GM21717 (cell line): Measurements from ENCODE around the gene EPHX1.
A peak's percentile ranks its signal among the peaks of the same experiment; 100 is the strongest.
"Not testable (repeated sequence)": the region's sequence is repeated elsewhere in the genome, so short reads cannot be mapped to it uniquely, and the experiment has no call there.

Source experiments
- ATAC-seq: cut with Tn5 transposase; IDR thresholded peaks from one replicate; pipeline ENCODE4 v1.9.1; 2021; ENCODE audit warnings: mild to moderate bottlenecking, moderate library complexity; ENCODE audit not compliant: unreplicated experiment

EPHX1 gene

DNA sequence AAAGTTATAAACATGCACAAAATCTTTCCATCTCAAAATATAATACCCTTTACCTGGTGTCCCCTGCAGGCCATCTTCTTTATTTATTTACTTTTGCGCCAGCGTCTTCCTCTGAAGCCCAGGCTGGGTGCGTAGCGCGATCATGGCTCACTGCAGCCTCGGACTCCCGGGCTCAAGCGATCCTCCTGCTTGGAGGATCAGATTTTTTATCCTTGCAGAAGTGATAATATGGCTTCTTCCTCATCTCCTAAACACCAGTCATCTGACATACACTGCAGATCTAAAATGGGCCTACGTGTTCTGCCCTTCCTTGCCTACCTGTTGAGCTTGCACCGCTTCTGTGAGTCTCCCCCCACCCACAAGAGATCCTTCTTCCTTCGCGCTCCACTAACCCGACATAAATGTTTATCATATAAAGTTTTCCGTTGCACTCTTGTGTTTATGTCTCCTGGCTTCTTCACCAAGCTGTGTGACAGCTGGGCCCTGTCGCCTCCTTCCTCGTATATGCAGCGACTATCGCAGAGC is 32.8 kb upstream of the EPHX1 start:
- no peak for ATAC-seq

DNA sequence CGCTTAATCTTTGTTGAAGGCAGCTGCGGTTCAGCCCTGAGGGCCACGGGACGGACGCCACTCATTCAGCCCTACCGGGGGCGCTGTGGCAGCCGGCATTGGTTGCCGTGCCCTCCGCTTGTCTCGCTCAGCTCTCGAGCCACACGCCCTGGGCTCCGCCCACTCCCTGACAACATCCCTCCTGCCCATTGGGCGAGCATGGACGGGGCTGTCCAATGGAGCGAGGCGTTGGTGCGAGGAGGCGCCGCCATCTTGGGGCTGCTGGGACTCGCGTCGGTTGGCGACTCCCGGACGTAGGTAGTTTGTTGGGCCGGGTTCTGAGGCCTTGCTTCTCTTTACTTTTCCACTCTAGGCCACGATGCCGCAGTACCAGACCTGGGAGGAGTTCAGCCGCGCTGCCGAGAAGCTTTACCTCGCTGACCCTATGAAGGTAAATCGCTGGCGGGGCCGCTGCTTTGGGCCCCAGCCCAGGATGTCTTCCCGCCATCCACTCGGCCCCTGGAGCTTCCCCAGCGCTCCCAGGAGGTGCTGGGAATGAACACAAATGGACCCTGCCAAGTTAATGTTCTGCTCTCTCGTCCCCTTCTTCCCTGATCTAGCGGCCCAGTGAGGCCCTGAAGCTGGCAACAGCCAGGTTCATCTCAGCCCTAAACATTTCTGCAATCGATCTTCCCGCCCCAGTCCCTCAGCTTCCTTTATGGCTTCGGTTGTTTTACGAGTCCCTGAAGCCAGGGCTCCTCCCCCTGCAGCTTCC is 32.2 kb upstream of the EPHX1 start, which contains the start of gene SRP9:
Gene SRP9, plus strand, starts transcription at position 244 of the 754 bp plus-strand sequence. Its CDS starts 115 bp downstream, at position 359.
- peak; percentile 99 for ATAC-seq

DNA sequence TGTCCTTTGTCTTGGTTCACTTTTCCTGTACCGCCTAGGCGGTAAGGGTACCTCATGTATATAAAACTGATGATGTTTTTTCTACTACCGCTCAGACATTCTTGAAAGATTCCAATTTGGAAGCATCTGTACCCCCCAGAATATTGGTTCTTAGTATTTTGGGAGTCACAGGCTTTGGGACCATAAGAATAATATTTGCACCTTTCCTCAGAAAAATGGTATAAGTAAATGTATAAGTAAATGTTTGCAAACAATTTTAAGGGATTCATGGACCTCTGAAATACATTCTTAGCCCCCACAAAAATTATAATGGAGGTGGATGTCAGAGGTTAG is 31.6 kb upstream of the EPHX1 start:
- ATAC-seq = no peak

DNA sequence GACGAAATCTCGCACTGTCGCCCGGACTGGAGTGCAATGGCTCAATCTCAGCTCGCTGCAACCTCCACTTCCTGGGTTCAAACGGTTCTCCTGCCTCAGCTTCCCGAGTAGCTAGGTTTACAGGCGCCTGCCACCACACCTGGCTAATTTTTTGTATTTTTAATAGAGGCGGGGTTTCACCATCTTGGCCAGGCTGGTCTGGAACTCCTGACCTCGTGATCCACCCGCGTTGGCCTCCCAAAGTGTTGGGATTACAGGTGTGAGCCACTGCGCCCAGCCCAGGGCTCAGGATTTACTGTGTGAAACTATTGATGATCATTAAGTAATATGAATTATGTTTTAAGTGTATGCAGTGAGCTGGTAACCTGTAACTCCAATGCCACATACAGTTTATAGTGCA is 30.8 kb upstream of the EPHX1 start:
- not testable (repeated sequence) for ATAC-seq

DNA sequence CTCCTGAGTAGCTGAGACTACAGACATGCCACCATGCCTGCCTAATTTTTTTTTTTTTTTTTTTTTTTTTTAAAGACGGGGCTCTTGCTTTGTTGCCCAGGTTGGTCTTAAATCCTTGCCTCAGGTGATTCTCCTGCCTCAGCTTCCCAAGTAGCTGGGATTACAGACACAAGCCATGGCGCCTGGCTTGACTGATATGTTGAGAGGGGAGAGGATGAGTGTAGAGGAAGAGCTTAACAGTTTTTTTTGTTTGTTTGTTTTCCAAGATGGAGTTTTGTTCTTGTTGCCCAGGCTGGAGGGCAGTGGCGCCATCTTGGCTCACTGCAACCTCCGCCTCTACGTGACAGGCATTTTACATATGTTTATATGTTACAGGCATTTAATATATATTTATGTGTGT is 29.8 kb upstream of the EPHX1 start:
- ATAC-seq = no peak

DNA sequence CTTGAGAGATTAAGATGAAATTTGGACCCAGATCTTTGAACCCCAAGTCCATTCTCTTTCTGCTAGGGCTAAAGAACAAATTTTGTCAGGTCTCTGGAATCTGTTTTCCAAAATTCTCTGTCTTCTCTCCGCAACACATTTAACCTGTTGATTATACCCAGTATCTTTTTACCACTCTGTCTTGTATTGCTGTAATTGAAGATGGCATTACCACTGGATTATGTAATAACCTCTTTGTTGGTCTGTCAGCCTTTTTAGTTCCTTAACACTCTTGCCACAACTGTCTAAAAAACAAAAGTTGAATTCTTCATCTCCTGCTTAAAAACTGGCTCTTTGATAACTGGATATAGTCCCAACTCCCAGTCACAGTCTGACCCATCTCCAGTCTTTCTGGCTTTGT is 29.3 kb upstream of the EPHX1 start:
- ATAC-seq = no peak

DNA sequence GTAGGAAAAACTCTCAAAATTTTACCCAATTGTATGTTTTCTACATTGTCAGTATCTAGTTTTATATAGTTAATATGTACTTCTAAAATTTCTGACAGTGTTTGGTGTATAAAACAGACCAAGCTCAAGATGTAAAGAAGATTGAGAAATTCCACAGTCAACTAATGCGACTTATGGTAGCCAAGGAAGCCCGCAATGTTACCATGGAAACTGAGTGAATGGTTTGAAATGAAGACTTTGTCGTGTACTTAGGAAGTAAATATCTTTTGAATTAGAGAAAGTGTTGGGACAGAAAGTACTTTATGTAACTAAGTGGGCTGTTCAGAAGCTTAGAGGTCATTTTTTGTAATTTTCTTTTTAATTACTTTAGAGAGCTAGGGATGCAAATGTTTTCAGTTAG is 20.8 kb upstream of the EPHX1 start:
- ATAC-seq = not testable (repeated sequence)

DNA sequence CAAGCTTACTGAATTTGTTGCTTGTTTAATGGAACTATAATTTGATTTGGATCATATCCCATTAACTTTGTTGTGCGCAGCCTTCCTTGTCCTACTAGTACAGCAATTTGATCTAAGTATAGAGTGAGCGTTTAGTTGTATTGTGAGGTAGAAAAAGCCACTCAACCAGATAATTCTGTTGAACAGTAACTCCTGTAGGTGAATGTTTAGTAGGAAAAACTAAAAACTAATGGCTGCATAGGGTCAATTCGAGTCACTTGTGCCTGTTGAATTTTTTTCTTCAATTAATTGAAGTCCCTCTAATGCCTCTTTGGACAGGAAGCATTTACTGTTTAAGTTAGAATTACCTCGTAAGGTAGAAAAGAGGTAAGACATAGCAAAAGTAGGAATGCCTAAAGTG is 15.0 kb upstream of the EPHX1 start:
- ATAC-seq = no peak

DNA sequence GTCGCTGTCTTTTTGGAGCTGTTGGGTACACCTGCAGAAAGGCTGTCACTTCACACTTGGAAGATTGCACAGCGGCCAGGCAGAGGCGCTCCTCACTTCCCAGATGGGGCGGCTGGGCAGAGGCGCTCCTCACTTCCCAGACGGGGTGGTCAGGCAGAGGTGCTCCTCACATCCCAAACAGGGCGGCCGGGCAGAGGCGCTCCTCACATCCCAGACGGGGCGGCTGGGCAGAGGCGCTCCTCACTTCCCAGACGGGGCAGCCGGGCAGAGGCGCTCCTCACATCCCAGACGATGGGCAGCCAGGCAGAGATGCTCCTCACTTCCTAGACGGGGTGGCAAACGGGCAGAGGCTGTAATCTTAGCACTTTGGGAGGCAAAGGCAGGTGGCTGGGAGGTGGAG is 13.8 kb upstream of the EPHX1 start:
- not testable (repeated sequence) for ATAC-seq

DNA sequence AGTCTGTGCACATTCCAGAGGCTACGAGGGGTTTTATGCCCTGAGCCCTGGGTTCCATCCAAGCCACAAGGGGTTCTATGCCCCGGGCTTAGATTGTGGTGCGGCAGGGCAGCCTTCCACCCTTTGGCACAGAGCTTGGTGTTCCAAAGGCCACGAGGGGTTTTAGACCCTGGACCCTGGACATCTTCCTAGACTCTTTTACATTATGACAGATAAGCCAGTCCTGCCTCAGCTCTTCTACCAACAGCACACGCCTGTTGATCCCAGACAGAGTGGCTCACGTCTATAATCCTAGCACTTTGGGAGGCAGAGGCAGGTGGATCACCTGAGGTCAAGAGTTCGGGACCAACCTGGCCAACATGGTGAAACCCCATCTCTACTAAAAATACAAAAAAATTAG is 8.8 kb upstream of the EPHX1 start:
- ATAC-seq = not testable (repeated sequence)

DNA sequence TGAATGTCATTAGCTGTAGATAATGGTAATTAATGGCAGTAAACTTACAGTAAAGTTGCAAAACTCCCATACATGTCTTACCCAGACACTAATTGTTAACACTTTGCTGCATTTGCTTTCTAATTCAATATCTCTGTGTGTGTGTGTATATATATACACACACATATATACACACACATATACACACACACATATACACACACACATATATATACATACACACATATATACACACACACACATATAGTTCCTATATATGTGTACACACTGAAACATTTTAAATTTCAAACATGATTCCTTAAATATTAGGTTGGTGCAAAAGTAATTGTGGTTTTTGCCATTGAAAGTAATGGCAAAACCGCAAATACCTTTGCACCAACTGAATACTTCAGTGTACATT is 3.7 kb upstream of the EPHX1 start:
- no peak for ATAC-seq

DNA sequence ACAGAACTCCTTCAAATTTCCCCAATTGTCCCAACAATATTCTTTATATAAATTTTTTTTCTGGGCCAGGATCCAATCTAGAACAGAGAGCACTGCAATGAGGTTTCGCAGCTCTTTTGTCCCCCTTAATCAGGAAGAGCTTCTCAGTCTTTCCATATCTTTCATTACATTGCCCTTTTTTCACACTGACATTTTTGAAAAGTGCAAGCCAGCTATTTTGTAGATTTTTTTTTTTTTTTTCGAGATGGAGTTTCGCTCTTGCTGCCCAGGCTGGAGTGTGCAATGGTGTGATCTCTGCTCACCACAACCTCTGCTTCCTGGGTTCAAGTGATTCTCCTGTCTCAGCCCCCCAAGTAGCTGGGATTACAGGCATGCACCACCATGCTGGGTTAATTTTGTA is 3.2 kb upstream of the EPHX1 start:
- ATAC-seq = not testable (repeated sequence)

DNA sequence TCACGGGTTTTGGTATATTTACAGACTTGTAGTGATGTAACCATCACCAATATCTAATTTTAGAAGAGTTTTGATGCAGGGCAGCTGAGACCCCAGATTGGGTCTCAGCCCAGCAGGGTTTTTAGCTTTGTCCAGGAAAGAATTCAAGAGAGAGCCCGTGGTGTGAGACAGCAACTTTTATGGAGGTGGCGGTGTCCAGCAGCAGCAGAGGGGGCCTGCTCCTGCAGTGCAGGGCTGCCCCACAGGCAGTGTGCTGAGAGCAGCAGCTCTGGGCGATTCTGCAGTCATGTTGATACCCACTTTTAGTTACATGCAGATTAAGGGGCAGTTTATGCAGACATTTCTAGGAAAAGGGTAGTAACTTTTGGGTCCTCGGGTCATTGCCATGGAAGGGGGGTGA is 1.8 kb upstream of the EPHX1 start:
- ATAC-seq = no peak

DNA sequence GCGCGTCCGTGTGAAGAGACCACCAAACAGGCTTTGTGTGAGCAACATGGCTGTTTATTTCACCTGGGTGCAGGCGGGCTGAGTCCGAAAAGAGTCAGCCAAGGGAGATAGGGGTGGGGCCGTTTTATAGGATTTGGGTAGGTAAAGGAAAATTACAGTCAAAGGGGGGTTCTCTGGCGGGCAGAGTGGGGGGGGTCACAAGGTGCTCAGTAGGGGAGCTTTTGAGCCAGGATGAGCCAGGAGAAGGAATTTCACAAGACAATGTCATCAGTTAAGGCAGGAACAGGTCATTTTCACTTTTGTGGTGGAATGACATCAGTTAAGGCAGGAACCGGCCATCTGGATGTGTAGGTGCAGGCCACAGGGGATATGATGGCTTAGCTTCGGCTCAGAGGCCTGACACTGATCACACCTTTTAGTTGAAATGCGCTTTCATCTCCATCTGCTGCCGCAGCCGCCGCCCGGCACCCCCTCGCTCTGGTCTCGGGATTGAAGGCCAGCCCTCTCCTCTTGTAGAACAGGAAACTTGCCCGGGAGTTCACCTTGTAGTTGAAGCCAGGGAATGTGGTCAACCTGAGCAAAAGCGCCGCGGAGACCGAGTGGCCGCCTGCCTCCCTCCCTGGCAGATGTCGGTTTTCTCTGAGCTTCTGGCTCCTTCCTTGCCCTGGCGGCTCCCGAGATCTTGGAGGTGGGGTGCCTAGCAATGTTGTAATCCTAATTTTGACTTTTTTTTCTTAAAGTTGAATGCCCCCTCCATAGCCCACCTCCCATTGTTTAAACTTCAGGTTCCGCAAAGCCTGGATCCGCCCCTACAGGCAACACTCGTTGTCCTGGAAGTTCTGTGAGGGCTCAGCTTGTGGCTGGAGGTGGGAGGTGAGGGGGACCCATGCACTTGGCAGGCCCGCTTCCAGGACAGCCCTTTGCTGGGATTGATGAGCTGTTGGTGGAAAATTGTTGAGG is 935 bp downstream of the EPHX1 start:
- ATAC-seq = not testable (repeated sequence)

DNA sequence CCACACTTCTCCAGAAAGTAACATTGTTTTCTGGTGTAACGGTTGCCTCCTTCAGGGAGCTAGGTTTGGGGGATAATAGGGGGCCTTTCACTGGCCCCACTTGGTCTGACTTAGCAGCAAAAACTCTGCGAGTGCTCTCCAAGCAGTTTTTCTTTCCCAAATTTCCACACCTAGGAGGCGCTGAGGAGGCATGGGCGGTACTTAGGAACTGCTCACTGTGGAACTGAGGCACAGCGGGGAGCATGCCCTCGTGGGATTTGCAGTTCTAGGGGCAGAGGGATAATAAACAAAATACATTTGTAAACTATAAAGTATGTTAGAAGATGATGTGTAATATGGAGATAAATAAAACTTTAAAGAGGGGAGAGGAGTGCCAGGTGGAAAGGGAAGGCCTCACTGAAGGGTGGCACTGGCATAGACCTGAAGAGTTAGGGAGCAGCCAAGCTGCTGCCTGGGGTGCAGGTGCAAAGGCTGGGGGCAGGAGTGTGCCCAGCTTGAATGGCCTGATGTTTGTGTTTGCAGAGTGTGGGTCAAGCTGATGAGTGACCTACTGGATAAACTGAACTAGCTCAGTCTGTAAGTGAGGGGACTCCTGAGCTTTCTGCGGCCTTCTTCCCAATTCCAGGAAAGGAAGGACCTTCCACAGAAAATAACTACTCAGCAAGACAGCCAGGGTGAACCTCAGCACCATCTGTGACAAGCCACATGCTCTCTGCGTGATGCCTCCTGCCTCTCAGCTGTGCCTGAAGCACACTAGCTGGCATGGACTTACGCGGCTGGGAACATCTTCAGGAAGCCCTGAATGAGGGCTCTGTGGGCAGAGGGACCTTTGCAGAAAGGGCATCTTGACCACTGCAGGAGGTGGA is 1.9 kb downstream of the EPHX1 start:
- ATAC-seq = no peak

DNA sequence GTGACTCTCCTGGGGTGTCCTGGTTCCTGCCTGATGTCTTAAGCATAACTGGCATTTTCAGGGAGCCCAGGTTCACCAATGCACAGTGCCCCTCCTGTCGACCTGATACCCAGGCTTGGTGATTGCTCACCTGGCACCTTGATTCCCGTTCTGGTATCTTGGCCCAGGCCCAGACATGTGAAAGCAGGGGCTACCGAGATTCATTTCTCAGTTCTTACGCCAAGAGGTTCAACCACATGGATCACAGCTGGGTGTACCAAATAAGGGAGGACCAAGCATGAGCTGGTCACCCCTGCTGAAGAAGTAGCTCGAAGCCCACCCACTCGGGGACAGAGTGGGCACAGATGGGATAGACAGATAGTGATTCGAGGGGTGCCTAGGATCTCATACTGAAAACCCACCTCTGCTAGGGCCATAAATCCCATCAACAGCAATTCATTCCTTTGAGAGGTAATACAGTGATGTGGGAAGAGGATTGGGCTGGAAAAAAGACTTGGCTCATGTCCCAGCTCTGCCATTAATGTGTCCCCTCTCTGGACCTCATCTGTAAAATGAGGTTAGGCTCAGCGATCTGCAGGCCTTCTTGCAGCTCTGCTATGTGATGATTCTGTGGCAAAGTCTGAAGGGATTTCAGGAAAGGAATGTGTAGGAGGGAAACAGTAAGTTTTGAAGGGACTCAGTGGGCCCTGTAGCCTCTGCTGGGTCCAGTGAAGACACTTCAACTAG is 2.7 kb downstream of the EPHX1 start:
- no peak for ATAC-seq

DNA sequence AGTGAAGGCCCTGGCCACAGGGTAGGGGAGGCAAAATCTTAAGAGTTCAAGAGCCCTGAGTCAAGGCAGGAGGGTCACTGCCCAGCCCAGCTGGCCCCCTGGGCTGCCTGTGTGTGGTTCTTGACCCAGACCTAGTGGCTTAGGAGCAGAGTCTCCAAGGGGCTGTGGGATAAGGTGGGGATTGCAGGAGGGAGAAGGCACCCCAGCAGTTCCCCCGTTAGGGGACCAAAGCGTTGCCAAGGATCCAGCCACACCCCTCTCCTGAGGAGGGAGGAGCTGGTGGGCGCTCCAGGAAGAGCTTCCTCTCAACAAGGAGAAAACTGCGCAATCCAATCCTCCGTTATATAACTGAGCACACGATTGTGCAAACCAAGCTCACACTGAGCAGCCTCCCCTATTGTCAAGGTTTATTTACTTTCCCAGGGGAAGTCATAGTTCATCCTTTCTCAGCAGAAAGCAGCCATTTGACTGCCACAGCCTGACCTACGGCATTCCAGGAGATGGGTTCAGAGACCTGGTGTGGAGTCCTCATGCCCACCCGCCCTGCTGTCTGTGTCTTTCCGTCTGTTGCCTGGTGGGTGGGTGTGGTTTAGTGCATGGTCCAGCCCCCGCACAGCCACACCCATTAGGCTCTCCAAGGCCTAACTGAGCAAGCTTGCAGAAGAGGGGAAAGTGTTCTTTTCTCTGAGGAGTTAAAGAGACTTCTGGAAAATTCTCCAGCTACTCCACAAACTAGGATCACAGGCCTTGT is 3.5 kb downstream of the EPHX1 start:
- ATAC-seq = no peak

DNA sequence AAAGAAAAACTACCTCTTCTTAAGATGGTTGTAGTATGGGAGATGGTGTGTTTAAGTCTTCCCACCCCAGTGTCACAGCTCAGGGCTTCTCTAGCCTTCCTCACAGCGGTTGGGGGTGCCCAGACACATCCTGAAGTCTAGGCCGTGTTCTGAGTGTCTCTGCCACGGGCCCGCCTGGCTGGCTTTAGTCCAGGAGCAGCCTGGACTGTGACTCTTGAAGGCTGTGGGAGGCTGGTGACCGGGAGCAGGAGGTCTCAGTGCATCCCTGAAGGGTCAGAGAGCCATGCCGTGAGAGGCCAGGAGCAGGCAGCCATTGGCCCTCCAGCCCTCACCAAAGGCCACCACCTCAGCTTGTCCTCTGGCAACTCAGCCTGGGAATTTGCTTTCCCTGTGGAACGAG is 4.5 kb downstream of the EPHX1 start:
- ATAC-seq = no peak

DNA sequence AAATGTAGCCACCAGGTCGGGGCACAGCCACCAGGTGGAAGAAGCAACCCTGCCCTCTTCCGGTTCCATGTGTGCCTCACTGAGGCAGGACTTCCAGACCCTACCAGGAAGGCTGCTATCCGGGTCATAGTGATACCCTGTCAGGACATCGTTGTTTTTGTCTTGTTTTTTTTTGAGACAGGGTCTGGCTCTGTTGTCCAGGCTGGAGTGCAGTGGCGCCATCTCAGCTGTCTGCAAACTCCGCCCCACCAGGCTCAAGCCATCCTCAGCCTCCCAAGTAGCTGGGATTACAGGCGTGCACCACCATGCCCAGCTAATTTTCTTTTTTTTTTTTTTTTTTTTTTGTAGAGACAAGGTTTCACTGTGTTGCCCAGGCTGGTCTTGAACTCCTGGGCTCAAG is 5.2 kb downstream of the EPHX1 start:
- ATAC-seq = not testable (repeated sequence)
